Measurements from ENCODE around the gene EYA2.

EYA2 gene

DNA sequence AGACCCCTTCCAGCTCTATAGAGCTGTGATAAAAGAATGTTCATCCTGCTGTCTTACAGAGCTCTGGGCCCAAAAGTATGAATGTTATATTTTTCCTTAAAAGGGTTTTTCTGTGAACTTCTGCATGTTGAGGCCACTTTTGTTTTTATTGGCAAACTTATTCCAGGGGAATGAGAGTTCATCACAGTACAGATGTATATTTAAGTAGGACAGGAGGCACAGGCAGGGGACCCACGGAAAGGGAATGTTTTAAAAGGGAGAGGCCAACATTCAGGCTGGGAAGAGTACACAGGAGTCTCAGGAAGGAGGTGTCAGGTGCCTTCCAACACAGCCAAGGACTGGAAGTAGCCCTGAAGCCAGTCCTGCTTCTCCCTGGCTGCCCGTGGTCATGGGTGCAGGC lies 148.4 kb downstream of the EYA2 start:
- DNase-seq, result no peak

DNA sequence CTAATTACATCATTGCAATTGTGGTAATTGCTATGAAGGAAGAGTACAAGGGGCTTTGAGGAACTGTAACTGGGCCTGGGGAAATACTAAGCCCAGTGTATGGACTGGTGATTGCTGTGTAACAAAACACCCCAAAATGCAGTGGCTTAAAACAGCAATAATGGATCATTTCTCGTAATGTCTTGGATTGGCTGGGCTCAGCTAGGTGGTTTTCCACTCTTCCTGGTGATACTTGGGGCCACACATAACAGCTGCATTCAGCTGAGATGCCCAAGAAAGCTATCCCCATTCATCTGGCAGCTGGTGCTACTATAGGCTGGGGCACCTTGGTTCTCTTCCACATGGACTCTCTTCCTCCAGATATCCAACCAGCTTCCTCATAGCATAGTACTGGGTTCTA lies 150.3 kb downstream of the EYA2 start:
- no peak for DNase-seq

DNA sequence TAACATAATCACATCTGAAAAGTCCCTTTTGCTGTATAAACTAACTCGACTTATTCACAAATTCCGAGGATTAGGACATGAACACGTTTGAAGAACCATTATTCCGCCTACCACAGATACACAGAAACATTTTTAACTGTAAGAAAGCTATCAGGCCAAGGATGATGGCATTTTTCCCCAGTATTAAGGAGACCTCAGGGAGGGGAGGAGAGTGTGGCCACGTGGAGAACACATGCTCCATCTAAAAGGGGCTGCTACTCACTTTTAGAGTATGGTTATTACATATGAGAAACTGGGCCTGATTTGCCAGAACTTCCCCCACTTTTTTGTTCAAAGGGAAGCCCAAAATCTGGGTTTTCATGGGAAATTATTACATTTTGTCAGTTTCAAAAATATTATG lies 153.4 kb downstream of the EYA2 start:
- DNase-seq, result no peak

DNA sequence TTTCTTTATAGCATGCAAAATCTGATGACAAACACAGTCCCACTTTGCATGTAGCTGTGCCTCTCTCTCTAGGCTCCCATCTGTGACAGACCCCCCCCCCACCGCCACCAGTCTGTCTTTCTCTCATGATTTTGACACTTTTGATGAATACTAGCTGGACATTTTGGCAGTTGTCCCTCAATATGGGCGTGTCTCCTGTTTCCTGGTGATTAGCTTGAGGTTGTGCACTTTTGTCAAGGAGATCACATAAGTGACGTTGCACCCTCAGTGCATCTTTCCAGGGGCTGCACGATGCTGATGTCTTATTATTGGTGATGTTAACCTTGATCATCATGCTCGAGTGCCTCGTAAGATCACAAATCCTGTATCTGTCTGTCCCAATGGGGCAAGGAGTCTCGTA lies 155.1 kb downstream of the EYA2 start:
- DNase-seq, result no peak

DNA sequence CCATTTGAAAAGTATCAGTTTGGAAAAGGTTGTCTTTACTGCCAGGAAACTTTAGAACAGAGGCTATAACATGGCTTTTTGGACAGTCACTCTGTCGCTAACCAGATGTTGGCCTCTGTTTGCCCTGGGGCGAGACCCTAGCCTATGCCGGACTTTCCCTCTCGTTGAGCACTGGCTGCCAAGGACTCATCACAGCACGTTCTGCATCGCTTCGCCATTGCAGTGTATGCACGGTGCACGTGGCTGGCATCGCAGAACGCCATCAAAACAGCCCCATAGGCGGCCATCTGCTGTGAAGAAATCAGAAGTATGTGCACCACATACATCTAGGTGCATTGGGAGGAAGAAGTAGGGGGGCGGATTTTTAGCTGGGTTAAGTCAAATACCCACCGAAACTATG lies 156.4 kb downstream of the EYA2 start:
- DNase-seq, result no peak

DNA sequence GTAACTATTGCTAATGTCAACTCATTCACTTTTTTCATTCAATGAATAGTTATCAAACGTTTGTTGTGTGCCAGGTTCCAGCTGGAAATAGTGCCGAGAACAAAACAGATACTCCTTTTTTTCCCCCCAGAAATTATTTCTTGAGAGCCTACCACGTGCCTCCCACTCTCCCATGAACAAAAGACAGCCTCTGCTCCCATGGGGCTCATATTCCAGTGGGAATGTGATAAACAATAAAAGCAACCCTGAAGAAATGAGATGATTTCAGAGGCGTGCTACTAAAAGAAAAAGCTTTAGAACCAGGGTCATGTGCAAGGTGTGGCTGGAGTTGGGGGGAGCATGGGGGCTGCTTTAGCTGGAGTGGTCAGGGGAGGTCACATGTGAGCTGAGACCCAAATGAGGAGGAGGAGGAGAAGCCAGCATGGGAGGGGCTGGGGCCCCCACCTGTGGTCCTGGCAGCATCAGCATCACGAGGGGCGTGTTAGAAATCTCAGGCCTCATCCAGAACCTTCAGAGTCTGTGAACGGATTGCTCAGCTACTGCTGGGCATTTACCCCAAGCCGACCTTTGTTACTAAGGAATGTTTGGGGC lies 157.4 kb downstream of the EYA2 start:
- DNase-seq, result no peak

DNA sequence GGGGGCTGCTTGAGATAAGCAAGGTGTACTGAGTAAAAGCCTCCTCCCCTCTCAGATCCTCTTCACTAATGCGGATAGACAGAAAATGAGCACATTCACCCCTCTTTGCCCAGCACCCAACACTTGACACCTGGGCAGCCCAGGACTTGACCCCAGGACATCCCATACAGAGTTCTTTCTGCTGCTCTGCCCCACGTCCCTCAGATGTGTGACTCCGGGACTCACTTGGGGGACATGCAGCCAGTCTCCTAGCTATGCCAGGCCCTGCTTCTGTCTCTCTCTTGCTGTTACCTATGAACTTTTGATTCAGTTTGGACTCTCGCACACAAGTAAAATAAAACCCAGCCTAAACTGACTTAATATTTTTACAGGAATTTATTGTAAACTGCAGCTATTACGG lies 159.9 kb downstream of the EYA2 start:
- DNase-seq, result no peak

DNA sequence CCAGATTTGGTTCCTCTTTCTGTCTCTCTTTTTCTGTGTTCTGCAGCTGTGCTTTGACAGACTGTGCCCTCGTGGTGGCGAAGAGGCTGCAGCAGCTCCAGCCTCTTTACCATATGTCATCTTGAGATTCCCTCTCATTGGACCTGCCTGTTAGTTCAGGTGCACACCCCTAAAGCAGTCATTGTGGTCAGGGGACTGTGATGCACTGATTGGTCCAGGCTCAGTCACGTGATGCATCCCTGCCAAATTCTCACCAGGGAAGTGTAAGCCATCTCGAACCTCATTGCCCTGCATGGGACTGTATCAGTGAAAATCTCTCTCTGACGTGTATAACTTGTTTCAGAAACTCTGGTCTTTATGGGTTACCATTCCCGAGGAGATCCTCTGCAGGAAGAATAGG lies 160.3 kb downstream of the EYA2 start:
- no peak for DNase-seq

DNA sequence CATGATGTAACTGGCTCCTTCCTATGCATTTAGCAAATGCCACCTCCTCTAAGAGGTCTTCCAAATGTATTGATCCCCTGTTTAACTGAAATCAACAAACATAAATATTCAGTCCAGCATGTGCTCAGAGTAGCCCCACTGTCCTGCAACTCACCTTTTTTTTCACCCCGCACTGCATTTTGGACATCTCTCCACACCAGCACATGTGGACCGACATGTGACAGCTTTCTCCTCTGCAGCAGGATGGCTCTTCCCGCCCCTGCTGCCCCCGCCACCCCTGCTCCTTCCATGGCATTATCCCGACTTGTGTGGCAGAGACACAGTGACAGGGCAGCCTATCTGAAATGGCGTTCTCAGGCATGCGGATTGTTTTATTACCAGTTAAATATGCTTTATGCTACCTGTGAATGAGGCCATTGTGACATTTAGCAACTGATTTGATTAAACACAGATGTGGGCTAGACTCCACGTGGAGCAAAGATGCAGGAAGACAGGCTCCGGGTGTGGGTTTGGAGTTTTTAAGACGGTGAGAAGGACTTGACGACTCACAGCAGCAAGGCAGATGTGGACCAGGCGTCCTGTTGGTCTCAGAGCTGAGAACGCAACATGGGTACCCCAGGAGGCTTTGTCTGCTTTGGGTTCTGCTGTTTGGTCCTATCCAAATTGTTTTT lies 161.2 kb downstream of the EYA2 start:
- no peak for DNase-seq

DNA sequence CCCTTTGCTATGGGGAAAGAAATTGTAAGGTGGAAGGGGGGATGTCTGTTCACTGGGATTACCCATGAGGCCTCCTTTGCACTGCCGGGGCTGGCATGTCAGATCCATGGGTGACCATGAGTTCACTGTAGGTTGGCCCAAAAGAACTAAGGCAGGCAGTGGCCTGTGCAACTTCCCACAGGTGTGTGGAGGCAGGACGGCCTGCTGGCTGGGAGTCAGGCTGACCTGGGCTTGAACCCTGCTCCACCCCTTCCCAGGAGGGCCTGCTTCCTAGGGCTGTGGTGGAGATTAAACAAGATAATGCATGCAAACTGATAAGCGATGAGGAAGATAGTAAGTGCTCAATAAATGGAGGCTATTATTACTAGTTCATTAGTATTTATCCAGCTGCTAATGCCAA lies 163.0 kb downstream of the EYA2 start:
- no peak for DNase-seq

DNA sequence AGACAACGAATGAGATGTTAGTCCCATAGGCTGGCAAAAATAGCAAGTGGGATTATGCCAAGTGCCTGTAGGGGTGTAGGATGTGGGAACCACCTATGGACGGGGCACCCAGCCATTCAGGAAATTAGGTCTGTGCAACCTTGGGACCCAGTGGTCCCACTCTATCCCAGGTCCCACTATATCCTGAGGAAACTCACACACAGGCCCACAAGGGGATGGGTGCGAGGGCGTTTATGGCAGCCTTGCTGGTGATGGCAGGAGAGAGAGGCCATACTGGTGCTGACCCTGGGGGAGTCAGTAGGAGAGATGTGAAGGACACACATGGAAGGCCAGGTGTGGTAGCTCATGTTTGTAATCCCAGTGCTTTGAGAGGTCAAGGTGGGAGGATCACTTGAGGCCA lies 163.6 kb downstream of the EYA2 start:
- no peak for DNase-seq

DNA sequence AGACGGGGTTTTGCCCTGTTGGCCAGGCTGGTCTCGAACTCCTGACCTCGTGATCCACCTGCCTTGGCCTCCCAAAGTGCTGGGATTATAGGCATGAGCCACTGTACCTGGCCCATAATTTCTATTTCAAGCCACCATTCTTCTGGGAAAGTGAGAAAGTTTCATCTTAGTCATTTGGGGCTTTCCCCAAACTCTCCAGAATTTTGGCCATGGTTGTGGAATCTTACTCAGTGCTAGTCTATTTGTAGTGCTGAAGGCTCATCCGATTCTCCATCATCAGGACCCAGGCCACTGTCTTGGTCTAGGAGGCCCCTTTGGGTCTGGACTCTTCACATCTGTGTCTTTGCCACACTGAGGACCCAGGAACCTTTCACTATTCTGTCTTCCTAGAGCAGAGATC lies 164.9 kb downstream of the EYA2 start:
- no peak for DNase-seq

DNA sequence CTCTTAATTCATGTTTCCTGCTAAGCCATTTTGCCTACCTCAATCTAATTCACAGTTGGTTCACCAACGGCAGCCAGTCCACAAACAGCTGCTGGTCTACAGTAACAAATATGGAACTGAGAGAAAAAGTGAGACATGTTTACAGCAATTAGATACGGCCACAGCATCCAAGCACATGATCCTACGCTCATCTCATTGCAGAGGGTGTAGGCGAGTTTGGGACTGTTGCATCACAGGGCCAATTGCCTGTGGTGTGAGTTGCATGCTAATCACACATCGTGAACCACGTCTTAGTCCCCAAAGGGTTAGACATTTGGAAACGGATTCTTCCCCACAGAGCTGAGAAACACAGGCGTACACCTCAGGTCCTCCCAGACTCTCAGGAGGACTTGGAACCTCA lies 166.9 kb downstream of the EYA2 start:
- no peak for DNase-seq

DNA sequence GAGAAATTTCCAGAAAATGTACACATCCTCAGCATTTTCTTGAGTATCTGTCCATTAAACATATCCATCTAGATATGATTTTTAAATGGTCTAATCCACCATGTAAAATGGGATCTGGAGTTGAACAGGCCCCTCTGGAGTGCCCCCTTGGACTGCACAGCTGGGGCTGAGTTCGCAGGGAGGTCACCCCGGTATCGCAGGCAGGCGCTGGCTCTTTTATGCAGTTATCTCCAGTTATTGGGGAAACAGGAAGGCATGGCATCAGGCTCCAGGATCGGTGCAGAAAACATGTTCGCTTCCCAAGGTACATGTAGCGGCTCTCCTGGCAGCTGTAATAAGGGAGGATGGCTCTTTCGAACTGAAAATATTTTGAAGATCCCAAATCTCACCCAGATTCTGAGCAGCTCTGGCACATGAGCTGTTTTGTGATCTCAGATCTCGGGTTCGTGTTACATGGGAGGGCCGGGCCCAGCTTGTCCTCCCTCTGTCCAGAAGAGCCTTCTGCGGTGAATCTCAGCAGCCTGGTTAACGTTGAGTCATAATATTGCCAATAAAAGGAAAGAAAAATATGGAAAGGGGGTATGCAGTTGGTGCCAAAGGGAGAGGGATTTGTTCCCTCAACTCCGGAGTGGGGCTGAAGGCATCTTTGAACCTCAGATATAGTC lies 167.7 kb downstream of the EYA2 start:
- DNase-seq, result no peak

DNA sequence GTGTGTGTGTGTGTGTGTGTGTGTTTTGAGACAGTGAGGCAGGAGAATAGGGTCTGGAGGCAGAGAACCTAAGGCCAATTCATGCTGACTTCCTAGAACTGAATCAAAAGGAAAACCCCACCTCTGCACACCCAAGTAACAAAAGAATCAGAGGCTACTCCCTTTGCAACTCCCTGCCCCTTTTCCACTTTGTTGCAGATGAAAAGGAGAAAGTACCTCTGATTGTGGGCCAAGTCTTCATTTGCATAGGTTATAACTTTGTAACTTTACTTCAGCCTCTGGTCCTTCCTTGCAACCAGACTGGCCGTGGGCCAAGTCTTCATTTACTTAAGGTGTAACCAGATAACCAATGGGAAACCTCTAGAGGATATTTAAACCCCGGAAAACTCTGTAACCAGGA lies 168.8 kb downstream of the EYA2 start:
- DNase-seq, result no peak

DNA sequence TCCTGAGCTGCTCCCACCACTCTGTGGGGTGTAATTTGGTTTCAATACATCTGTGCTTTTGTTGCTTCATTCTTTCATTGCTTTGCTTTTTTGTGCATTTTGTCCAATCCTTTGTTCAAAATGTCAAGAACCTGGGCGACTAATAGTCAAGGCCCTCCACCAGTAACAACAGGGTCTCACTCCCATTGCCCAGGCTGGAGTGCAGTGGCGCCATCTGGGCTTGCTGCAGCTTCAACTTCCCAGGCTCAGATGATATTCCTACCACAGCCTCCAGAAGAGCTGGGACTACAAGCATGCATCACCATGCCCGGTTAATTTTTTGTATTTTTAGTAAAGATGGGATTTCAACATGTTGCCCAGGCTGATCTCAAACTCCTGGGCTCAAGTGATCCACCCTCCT lies 169.2 kb downstream of the EYA2 start:
- no peak for DNase-seq

DNA sequence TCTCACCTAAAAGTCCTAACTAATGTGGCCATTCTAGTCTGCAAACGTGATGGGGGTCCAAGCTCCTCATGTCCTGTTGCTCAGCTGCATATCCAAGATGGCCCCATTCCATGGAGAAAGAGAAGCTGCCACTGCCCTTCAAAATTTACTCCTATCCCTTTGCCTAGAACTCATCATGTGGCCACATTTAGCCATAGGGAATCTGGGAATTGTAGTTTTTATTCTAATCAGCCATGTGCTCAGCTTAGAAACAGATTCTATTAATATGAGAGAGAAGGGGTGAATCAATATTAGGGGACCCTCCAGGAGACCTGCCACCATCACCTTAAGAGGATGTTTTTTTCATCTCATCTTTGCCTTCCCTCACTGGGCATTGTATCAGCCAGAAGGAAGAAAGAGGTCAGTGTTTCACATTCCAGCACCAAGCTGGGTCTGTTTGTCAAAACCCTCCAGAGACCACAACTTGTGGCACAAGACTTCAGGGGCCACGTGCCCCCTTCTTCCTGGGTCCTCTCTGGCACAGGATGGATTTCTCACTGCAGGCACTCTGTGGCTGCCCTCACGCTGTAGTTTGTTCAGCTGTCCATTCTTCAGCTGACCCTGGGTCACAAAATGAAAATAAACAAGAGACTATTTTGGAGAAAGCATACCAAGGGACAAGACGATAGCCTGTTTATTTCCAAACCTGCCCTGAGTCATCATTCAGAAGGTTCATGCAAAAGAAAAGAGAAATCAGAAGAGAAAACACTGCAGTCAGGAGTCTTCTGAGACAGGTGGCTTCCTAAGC lies 172.0 kb downstream of the EYA2 start:
- DNase-seq, result no peak

DNA sequence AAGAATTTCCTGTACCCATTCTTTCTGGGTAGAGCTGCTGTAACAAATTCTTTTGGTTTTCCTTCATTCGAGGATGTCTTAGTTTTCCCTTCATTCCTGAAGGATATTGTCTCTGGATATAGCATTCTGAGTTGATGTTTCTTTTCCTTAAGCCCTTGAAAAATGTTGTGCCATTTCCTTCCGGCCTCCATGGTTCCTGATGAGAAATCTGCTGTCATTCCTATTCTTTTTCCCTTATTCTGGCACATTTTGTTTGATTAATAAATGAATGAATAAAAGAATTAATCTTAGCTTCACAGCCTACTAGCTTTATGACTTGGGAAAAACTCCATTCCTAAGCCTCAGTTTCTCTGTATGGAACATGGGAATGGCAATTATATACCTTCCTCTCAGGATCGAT lies 173.1 kb downstream of the EYA2 start:
- DNase-seq, result no peak

DNA sequence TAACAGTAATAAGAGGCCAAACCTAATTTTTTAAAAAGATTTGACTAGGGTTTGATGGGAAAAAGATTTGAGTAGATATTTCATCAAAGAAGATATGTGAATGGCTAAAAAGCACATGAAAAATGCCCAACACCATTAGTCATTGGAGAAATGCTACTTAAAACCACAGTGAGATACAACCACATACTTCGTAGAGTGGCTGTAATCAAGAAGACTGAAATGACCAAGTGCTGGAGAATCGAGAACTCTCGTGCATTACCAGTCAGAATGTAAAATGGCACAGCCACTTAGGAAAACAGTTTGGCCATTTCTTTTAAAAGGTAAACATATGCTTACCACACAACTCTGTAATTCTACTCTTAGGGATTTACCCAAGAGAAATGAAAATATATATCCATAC lies 175.5 kb downstream of the EYA2 start:
- DNase-seq, result no peak

DNA sequence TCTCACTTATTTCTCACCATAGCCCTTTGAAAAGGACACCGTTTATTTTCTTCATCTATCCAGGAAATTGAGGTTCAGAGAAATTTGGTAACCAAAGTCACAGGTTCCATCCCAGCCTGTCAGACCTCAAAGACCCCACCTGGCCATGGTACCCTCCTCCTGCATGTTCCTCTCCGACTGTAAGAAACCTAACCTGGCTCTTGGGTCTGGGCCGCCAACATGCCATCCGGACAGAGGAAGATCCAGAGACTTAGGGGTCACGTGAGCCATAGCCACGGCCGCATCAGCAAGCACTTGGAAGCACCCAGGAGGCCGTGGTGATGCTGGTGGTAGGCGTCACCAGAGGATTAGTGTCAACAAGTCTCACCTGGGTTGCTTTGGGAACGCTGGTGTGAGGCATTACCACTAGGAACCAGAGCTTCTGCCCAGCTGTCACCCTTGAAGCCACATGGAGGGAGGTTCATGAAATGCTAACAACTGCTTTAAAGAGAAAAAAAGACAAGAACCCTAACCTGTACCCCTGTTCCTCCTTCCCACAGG lies 177.1 kb downstream of the EYA2 start:
- DNase-seq, result no peak

DNA sequence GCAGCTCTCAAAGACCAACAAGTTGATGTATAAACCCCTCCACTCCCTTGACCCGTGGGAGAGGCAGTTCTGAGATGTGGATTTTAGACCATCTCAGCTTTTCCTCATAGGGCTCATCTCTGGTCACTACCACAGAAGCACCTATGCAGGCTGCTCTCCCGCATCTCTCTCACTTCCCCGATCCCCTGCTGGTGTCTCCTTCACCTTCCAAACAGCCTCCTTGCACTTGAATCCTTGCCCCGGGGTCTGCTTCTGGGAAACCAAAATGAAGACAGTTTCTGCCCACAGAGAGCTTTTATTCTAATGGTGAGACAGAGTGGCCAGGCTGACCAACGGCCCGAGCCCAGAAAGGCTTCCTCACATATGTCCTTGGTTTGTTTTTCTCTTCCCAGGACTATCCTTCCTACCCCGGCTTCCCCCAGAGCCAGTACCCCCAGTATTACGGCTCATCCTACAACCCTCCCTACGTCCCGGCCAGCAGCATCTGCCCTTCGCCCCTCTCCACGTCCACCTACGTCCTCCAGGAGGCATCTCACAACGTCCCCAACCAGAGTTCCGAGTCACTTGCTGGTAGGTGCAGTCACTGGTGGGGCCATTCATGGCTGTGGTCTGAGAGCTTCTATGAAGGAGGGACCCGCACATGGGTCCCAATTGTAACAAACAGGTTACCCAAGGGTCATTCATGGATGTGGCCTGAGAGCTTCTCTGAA lies 179.3 kb downstream of the EYA2 start:
- no peak for DNase-seq

DNA sequence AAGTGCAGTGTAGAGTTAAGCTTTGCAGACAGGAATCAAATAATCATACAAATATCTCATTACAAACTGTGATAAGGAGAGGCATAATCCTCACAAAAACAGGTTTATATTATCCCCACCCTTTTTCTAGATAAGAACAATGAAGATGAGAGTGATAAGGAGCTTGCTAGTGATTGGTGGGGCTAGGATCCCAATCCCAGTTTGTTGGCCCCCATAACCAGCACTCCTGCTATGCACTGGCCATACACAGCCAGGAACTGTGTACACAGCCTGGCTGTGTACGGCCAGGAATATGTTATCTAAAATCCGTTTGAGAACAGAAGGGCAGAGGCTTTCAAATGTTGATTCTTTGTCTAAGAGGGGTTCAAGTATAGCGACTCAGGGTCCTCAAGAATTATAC lies 180.6 kb downstream of the EYA2 start:
- no peak for DNase-seq

DNA sequence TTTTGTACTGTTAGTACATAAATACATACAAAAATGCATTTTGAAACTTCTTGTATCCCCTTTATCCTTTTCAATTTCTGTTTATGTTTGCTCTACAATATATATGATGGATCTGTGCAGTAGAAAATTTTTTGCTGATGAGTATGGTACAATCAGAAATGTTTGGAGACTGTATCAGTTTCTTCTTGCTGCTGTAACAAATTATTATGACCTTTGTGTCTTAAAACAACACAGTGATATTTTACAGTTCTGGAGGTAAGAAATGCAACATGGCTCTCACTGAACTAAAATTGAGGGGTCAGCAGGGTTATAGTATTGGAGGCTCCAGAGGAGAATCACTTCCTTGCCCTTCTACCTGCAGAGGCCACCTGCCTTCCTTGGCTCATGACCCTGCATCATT lies 184.4 kb downstream of the EYA2 start:
- DNase-seq, result no peak

All from activated T-cell treated with anti-CD3 and anti-CD28 coated beads, Interleukin-2, amount 50 U/mL, for 1 hour (primary cell).